ENCODE measurements around the gene DAPK3.

DNA sequence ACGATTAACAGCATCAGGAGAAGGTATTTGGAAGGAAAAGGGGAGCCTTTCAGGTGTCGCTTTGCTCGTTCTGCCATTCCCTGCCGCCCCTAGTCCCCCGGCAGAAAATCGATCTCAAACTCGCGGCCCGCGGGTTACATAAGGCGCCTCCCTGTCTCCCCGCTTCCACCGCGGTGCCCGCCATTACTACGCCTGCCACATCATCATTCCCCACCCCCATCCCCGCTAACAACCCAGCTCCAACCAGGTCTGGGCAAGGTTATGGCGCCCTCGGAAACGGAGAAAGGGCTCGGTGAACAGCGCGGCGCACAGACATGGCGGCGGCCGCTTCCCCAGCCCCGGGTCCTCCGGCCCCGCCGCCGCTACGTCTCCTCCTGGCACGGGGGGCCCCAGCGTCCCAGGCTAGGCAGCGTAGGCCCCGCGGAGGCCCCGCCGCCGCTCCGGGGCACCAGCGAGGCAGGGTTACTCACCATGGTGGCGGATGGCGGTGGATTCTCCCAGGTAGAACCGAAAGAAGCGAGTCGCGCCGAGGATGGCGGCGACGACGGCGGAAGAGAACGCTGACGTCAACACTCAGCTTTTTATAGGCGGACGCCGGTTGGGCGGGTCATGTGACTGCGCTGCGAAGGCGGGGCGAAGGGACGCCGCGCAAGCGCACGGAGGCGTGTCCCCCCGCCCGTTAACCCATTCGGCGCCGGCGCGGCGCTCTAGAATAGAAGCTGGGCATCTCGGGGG is 14.2 kb upstream of the DAPK3 start, which contains the start of gene EEF2:
- TF ChIP-seq TAF1 (IDR thresholded peaks at IDR 0.05; ENCODE audit: borderline replicate concordance, insufficient read depth, low read length) (peak; percentile 99), POLR2AphosphoS5 (IDR thresholded peaks at IDR 0.05; ENCODE audit: low read depth, low read length) (peak; percentile 99), SIN3A (IDR thresholded peaks at IDR 0.05; ENCODE audit: borderline replicate concordance, insufficient read depth, low read length) (0 out of 2 replicates have a peak, but pooled peaks have one; percentile 63), FOXP2 (optimal IDR thresholded peaks at IDR 0.05; ENCODE audit: borderline replicate concordance, extremely low read depth, extremely low read length, insufficient read depth) (peak; percentile 68)
- TF ChIP-seq, protein P1, sequence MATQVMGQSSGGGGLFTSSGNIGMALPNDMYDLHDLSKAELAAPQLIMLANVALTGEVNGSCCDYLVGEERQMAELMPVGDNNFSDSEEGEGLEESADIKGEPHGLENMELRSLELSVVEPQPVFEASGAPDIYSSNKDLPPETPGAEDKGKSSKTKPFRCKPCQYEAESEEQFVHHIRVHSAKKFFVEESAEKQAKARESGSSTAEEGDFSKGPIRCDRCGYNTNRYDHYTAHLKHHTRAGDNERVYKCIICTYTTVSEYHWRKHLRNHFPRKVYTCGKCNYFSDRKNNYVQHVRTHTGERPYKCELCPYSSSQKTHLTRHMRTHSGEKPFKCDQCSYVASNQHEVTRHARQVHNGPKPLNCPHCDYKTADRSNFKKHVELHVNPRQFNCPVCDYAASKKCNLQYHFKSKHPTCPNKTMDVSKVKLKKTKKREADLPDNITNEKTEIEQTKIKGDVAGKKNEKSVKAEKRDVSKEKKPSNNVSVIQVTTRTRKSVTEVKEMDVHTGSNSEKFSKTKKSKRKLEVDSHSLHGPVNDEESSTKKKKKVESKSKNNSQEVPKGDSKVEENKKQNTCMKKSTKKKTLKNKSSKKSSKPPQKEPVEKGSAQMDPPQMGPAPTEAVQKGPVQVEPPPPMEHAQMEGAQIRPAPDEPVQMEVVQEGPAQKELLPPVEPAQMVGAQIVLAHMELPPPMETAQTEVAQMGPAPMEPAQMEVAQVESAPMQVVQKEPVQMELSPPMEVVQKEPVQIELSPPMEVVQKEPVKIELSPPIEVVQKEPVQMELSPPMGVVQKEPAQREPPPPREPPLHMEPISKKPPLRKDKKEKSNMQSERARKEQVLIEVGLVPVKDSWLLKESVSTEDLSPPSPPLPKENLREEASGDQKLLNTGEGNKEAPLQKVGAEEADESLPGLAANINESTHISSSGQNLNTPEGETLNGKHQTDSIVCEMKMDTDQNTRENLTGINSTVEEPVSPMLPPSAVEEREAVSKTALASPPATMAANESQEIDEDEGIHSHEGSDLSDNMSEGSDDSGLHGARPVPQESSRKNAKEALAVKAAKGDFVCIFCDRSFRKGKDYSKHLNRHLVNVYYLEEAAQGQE (IDR thresholded peaks at IDR 0.05; ENCODE audit: insufficient read depth in 1 of 2, low read depth in 2 of 2, low read length in 2 of 2), result peak; percentile 66 to 79; a peak in 3 of 4 replicates

Data from PFSK-1 (cell line).